Endothelial cell (in vitro differentiated cells): ENCODE results near the gene NFS1. TPM values are rescaled to one million over a fixed set of nuclear protein-coding genes. Genes with fewer than 3 reads are reported as not detected.
"Not testable (repeated sequence)": the region's sequence is repeated elsewhere in the genome, so short reads cannot be mapped to it uniquely, and the experiment has no call there.

Experiments
- DNase-seq: peaks from one replicate; pipeline ENCODE4 v3.0.0; 2021; ENCODE audit warnings: low spot score
- H3K27ac Mint-ChIP-seq: one replicate; pipeline ENCODE4 v1.8.0; 2021; ENCODE audit warnings: mixed read lengths, inconsistent platforms; ENCODE audit not compliant: unreplicated experiment
- H3K27me3 Mint-ChIP-seq: one replicate; pipeline ENCODE4 v1.8.0; 2021; ENCODE audit warnings: mild to moderate bottlenecking, moderate library complexity, mixed read lengths, inconsistent platforms; ENCODE audit not compliant: unreplicated experiment
- H3K36me3 Mint-ChIP-seq: one replicate; pipeline ENCODE4 v1.8.0; 2021; ENCODE audit warnings: mild to moderate bottlenecking, low read depth, mixed read lengths, inconsistent platforms; ENCODE audit not compliant: unreplicated experiment
- H3K4me1 Mint-ChIP-seq: one replicate; pipeline ENCODE4 v1.8.0; 2021; ENCODE audit warnings: mild to moderate bottlenecking, mixed read lengths, inconsistent platforms; ENCODE audit not compliant: unreplicated experiment
- H3K4me3 Mint-ChIP-seq: one replicate; pipeline ENCODE4 v1.8.0; 2021; ENCODE audit warnings: mild to moderate bottlenecking, mixed read lengths, inconsistent platforms; ENCODE audit not compliant: unreplicated experiment
- H3K9me3 Mint-ChIP-seq: one replicate; pipeline ENCODE4 v1.8.0; 2021; ENCODE audit warnings: mixed read lengths, inconsistent platforms; ENCODE audit not compliant: unreplicated experiment
- CTCF ChIP-seq: fragments of 200-600 bp; sonication (generic); IDR thresholded peaks from one replicate; pipeline ENCODE4 v1.5.0; 2021; ENCODE audit warnings: antibody characterized with exemption; ENCODE audit not compliant: unreplicated experiment
- total RNA-seq: library from RNA; stranded (reverse); fragmentation: NEBNext Ultra II Directional; extraction: Animal tissue kit (Norgen Biotek cat#: 25700); gene quantifications from one replicate; pipeline ENCODE4 v1.2.1, GENCODE V29; 2021; ENCODE audit not compliant: unreplicated experiment

The NFS1 gene
- total RNA-seq, 1 donor from 2014 or later: 18.3 TPM

- TF ChIP-seq CTCF: no peak
- Mint-ChIP-seq H3K27me3 (peaks cover 3% of the 10 kb centered on the region), H3K9me3 (no peaks in the 10 kb centered on the region), H3K4me1 (no peaks in the 10 kb centered on the region), H3K4me3 (no peak overlapping the region), H3K27ac (no peak overlapping the region), H3K36me3 (peaks cover 40% of the 10 kb centered on the region)
- DNase-seq: no peak
Observed at GRCh38 chr20:35718972-35719635, 20.0 kb upstream of the NFS1 start.

- not testable (repeated sequence) for H3K4me1 Mint-ChIP-seq, H3K27me3 Mint-ChIP-seq, H3K9me3 Mint-ChIP-seq, DNase-seq, H3K27ac Mint-ChIP-seq
- Mint-ChIP-seq H3K4me3 (peak overlapping the region; percentile 49), H3K36me3 (peaks cover 41% of the 10 kb centered on the region)
Observed at GRCh38 chr20:35718321-35718720, 19.2 kb upstream of the NFS1 start.

GRCh38 chr20:35716330-35716729, 17.2 kb upstream of the NFS1 start:
- no peak for TF ChIP-seq CTCF
- Mint-ChIP-seq H3K27me3 (peaks cover 1% of the 10 kb centered on the region), H3K27ac (no peak overlapping the region), H3K9me3 (no peaks in the 10 kb centered on the region), H3K4me3 (peak overlapping the region; percentile 69), H3K4me1 (no peaks in the 10 kb centered on the region), H3K36me3 (peaks cover 38% of the 10 kb centered on the region)
- DNase-seq: no peak

GRCh38 chr20:35715652-35716051, 16.5 kb upstream of the NFS1 start:
- H3K4me3 Mint-ChIP-seq: no peak overlapping the region
- H3K27me3 Mint-ChIP-seq: peaks cover 1% of the 10 kb centered on the region
- H3K36me3 Mint-ChIP-seq: peaks cover 39% of the 10 kb centered on the region
- H3K9me3 Mint-ChIP-seq: no peaks in the 10 kb centered on the region
- DNase-seq: no peak
- TF ChIP-seq CTCF: no peak
- H3K27ac Mint-ChIP-seq: no peak overlapping the region
- no peaks in the 10 kb centered on the region for H3K4me1 Mint-ChIP-seq

GRCh38 chr20:35714127-35714526, 15.0 kb upstream of the NFS1 start:
- H3K4me1 Mint-ChIP-seq: no peaks in the 10 kb centered on the region
- peaks cover 33% of the 10 kb centered on the region for H3K36me3 Mint-ChIP-seq
- TF ChIP-seq CTCF: no peak
- peaks cover 1% of the 10 kb centered on the region for H3K27me3 Mint-ChIP-seq
- no peak overlapping the region for H3K27ac Mint-ChIP-seq
- no peak overlapping the region for H3K4me3 Mint-ChIP-seq
- no peaks in the 10 kb centered on the region for H3K9me3 Mint-ChIP-seq
- DNase-seq: no peak

- not testable (repeated sequence) for H3K4me1 Mint-ChIP-seq, H3K27me3 Mint-ChIP-seq, H3K27ac Mint-ChIP-seq, H3K9me3 Mint-ChIP-seq, DNase-seq
- peaks cover 36% of the 10 kb centered on the region for H3K36me3 Mint-ChIP-seq
- H3K4me3 Mint-ChIP-seq: peak overlapping the region; percentile 33
Observed at GRCh38 chr20:35713120-35713519, 14.0 kb upstream of the NFS1 start.
